ENCODE measurements around the gene SELENOH.
"Not testable (repeated sequence)": the region's sequence is repeated elsewhere in the genome, so short reads cannot be mapped to it uniquely, and the experiment has no call there.

The SELENOH gene

GRCh38 chr11:57741132-57742086 lies at the start of gene SELENOH:
Gene SELENOH, plus strand, starts transcription at chr11:57741491. Its CDS starts 105 bp downstream, at chr11:57741596.
- DNase-seq = peak; percentile 94

GRCh38 chr11:57698843-57699365 lies 42.4 kb upstream of the SELENOH start:
- no peak for DNase-seq

GRCh38 chr11:57699813-57700212 lies 41.5 kb upstream of the SELENOH start:
- DNase-seq = no peak

GRCh38 chr11:57700425-57700824 lies 40.9 kb upstream of the SELENOH start:
- DNase-seq = no peak

GRCh38 chr11:57703341-57703740 lies 38.0 kb upstream of the SELENOH start:
- DNase-seq = no peak

- no peak for DNase-seq
These were observed 36.4 kb upstream of the SELENOH start for GRCh38 chr11:57704932-57705331.

- DNase-seq = not testable (repeated sequence)
These were observed 35.9 kb upstream of the SELENOH start for GRCh38 chr11:57705432-57705831.

- no peak for DNase-seq
These were observed 31.4 kb upstream of the SELENOH start for GRCh38 chr11:57709802-57710367.

GRCh38 chr11:57711414-57712255 lies 29.7 kb upstream of the SELENOH start, which contains the start of gene MED19:
Gene MED19, minus strand, starts transcription at chr11:57712215. Its CDS starts 36 bp downstream, at chr11:57712179.
- DNase-seq = peak; percentile 89

GRCh38 chr11:57712256-57713150 lies 28.8 kb upstream of the SELENOH start, which contains the start of gene TMX2:
Gene TMX2, plus strand, starts transcription at chr11:57712593. Its CDS starts 26 bp downstream, at chr11:57712619.
- DNase-seq = peak; percentile 95

GRCh38 chr11:57713835-57714234 lies 27.5 kb upstream of the SELENOH start:
- no peak for DNase-seq

GRCh38 chr11:57716726-57717125 lies 24.6 kb upstream of the SELENOH start:
- DNase-seq = not testable (repeated sequence)

- no peak for DNase-seq
These were observed 14.1 kb upstream of the SELENOH start for GRCh38 chr11:57727185-57727584.

GRCh38 chr11:57728829-57729228 lies 12.5 kb upstream of the SELENOH start:
- DNase-seq = no peak

GRCh38 chr11:57729479-57729878 lies 11.8 kb upstream of the SELENOH start:
- DNase-seq = no peak

- no peak for DNase-seq
These were observed 8.6 kb upstream of the SELENOH start for GRCh38 chr11:57732661-57733060.

GRCh38 chr11:57735619-57736298 lies 5.5 kb upstream of the SELENOH start:
- DNase-seq = no peak

- DNase-seq = no peak
These were observed 779 bp downstream of the SELENOH start for GRCh38 chr11:57742087-57742452.

GRCh38 chr11:57744357-57744756 lies 3.1 kb downstream of the SELENOH start:
- no peak for DNase-seq

GRCh38 chr11:57745206-57745605 lies 3.9 kb downstream of the SELENOH start:
- no peak for DNase-seq

- no peak for DNase-seq
These were observed 5.6 kb downstream of the SELENOH start for GRCh38 chr11:57746920-57747319.
